Tibial nerve (tissue), 4 donors: Measurements from ENCODE around the gene PRXL2A. TPM values are rescaled to one million over a fixed set of nuclear protein-coding genes. Genes with fewer than 3 reads are reported as not detected.
A peak's percentile ranks its signal among the peaks of the same experiment; 100 is the strongest.

ENCODE experiments used
- DNase-seq, 2 donors: peaks; one replicate each; pipeline ENCODE4 v3.0.0-alpha.2; 2019; ENCODE audit warnings: low spot score in 2 of 2
- H3K27ac ChIP-seq, 4 donors: fragments of 200-600 bp; sonication (generic) in 3 of 4; one replicate each; pipeline ENCODE4 v1.5.1; 2017 to 2019; ENCODE audit warnings: mild to moderate bottlenecking in 1 of 4
- H3K27me3 ChIP-seq, 2 donors: fragments of 200-600 bp; sonication (generic) in 1 of 2; one replicate each; pipeline versions ENCODE4 v1.5.1 to v1.6.0; 2017 to 2019
- H3K36me3 ChIP-seq, 3 donors: fragments of 200-600 bp; sonication (generic); one replicate each; pipeline ENCODE4 v1.5.1; 2018 to 2019
- H3K4me1 ChIP-seq, 4 donors: fragments of 200-600 bp; sonication (generic) in 3 of 4; one replicate each; pipeline ENCODE4 v1.5.1; 2017 to 2019
- H3K4me3 ChIP-seq, 4 donors: fragments of 200-600 bp; sonication (generic) in 3 of 4; one replicate each; pipeline ENCODE4 v1.5.1; 2017 to 2019; ENCODE audit warnings: mild to moderate bottlenecking in 1 of 4, moderate library complexity in 1 of 4
- H3K9me3 ChIP-seq, 4 donors: fragments of 200-600 bp; sonication (generic) in 3 of 4; one replicate each; pipeline ENCODE4 v1.5.1; 2017 to 2019
- EP300 ChIP-seq, 2 donors: sonication (generic); formaldehyde crosslinking; IDR thresholded peaks; one replicate each; pipeline ENCODE4 v1.6.1; 2017; ENCODE audit warnings: antibody characterized with exemption in 2 of 2, mild to moderate bottlenecking in 1 of 2
- POLR2A ChIP-seq, 2 donors: fragments of 450-650 bp; IDR thresholded peaks; one replicate each; pipeline ENCODE4 v1.6.1; 2017; ENCODE audit warnings: antibody characterized with exemption in 2 of 2, mild to moderate bottlenecking in 2 of 2, moderate library complexity in 2 of 2
- WGBS, 2 donors: methylation state at CpG; one replicate each; pipeline ENCODE4 v1.1.5; 2018; 5-methylcytosine and 5-hydroxymethylcytosine counted together
- total RNA-seq, 4 donors: library from RNA; depleted of rRNA; stranded (reverse); fragments of >200 nt; gene quantifications; one replicate each; pipeline ENCODE4 v1.1.0, GENCODE V29; 2016
- TF ChIP-seq, protein P1 (sequence below), 5 experiments: fragments of 200-600 bp in 3 of 5; fragments of 450-650 bp in 2 of 5; sonication (generic) in 3 of 5; IDR thresholded peaks; one replicate each; pipeline ENCODE4 v1.5.1; 2016 to 2019; ENCODE audit warnings: antibody characterized with exemption in 5 of 5, mild to moderate bottlenecking in 3 of 5, moderate library complexity in 2 of 5

The PRXL2A gene
- total RNA-seq, 4 donors from 2014 or later: 94.5 to 176 (median 128) TPM

DNA sequence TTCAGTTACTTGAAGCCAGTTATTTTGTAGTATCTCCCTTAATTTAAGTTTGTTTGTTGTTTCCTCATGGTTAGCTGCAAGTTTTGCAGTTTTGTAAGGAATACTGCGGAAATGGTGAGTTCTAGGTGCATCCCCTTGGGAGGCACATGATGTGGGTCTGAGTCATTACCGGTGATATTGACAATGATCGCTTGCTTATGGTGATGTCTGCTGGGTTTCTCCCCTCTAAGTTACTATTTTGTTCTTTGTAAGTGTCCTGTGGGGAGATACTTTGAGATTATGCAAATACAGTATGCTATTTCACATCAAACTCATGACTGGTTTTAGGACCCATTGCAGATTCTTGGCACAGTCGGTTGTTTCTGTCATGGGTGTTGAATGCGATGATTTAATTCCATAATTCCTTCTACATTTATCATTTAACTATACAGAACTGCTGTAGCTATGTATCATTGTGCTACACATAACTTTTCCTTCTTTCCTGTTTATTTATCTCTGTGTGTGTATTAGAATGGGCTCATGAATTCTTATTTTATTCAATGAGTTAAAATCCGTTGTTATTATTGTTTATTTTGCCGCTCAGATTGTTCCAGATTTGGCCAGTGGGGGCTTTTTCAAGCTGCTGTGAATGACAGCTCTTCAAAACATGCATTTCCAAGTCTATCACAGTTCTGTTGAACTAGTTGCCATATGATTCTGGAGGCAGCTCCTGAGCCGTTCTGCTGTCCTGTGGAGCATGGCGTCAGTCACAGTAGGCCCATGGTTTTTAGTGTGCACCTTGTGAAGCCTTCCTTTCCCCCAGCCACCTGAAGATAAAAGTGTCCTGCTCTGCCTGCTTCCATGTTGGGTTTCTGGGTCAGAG is 64.1 kb downstream of the PRXL2A start:
- H3K4me1 ChIP-seq: peaks cover 0 to 100% (median 82%) of the 10 kb centered on the region in 4 donors
- DNase-seq: no peak
- TF ChIP-seq, protein P1, sequence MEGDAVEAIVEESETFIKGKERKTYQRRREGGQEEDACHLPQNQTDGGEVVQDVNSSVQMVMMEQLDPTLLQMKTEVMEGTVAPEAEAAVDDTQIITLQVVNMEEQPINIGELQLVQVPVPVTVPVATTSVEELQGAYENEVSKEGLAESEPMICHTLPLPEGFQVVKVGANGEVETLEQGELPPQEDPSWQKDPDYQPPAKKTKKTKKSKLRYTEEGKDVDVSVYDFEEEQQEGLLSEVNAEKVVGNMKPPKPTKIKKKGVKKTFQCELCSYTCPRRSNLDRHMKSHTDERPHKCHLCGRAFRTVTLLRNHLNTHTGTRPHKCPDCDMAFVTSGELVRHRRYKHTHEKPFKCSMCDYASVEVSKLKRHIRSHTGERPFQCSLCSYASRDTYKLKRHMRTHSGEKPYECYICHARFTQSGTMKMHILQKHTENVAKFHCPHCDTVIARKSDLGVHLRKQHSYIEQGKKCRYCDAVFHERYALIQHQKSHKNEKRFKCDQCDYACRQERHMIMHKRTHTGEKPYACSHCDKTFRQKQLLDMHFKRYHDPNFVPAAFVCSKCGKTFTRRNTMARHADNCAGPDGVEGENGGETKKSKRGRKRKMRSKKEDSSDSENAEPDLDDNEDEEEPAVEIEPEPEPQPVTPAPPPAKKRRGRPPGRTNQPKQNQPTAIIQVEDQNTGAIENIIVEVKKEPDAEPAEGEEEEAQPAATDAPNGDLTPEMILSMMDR (IDR thresholded peaks at IDR 0.05): no peak
- peak in 1 of 2 donors; percentile 36 for TF ChIP-seq EP300 (IDR thresholded peaks at IDR 0.05)
- no peak for TF ChIP-seq POLR2A (IDR thresholded peaks at IDR 0.05)
- no peaks in the 10 kb centered on the region for H3K27me3 ChIP-seq
- peaks cover 0 to 24% (median 3%) of the 10 kb centered on the region in 3 donors for H3K36me3 ChIP-seq
- no peak overlapping the region for H3K4me3 ChIP-seq
- WGBS, 2 donors: 41 to 45% methylated on average over 9 of the region's 9 CpGs
- H3K27ac ChIP-seq: peak overlapping the region; percentile 18 to 99 (median 70)
- H3K9me3 ChIP-seq: peaks cover 0 to 2% (median 0%) of the 10 kb centered on the region in 4 donors

DNA sequence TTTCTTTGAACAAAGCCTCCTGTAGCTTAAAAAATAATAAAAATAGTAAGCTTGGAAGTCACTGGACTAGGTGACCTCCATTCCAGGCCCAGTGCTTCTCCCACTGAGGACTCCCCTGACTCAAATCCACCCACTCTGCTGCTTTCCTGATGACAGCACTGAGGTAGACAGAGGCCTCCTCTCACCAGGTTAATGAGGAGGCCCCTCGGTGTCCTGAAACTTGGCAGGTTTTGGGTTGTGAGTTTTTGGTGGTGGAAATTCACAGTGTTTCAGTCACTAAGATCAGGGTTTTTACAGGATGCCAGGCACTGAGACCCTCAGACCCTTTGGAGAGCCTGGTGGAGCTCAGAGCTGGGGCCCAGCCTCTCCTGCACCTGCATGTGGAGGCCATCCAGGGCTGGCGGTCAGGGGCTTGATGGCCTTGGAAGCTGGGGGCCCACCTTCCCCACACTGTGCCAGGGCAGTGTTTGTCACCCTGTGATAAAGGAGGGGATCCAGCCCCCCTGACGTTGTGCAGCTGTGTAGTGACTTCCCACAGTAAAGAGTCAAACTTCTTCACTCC is 64.8 kb downstream of the PRXL2A start:
- H3K27me3 ChIP-seq: no peaks in the 10 kb centered on the region
- H3K36me3 ChIP-seq: peaks cover 0 to 31% (median 3%) of the 10 kb centered on the region in 3 donors
- peaks cover 0 to 9% (median 1%) of the 10 kb centered on the region in 4 donors for H3K9me3 ChIP-seq
- 63 to 64% methylated on average over 3 of the region's 3 CpGs for WGBS, 2 donors
- TF ChIP-seq EP300 (IDR thresholded peaks at IDR 0.05) (no peak), POLR2A (IDR thresholded peaks at IDR 0.05) (no peak)
- TF ChIP-seq, protein P1 (IDR thresholded peaks at IDR 0.05): no peak
- peak overlapping the region; percentile 18 to 99 (median 70) for H3K27ac ChIP-seq
- H3K4me3 ChIP-seq: no peak overlapping the region
- H3K4me1 ChIP-seq: peaks cover 0 to 96% (median 79%) of the 10 kb centered on the region in 4 donors
- DNase-seq: no peak

GRCh38 chr10:80473692-80474596 is 65.6 kb downstream of the PRXL2A start:
- no peaks in the 10 kb centered on the region for H3K27me3 ChIP-seq
- TF ChIP-seq, protein P1 (IDR thresholded peaks at IDR 0.05): no peak
- TF ChIP-seq EP300 (IDR thresholded peaks at IDR 0.05) (no peak), POLR2A (IDR thresholded peaks at IDR 0.05) (no peak)
- H3K36me3 ChIP-seq: peaks cover 0 to 36% (median 3%) of the 10 kb centered on the region in 3 donors
- H3K27ac ChIP-seq: peak overlapping the region; percentile 24 to 99 (median 62)
- no peak for DNase-seq
- H3K4me1 ChIP-seq: peaks cover 0 to 89% (median 71%) of the 10 kb centered on the region in 4 donors
- peaks cover 0 to 14% (median 3%) of the 10 kb centered on the region in 4 donors for H3K9me3 ChIP-seq
- WGBS, 2 donors: 71 to 74% methylated on average over 8 of the region's 8 CpGs
- H3K4me3 ChIP-seq: no peak overlapping the region

GRCh38 chr10:80474597-80474910 is 66.2 kb downstream of the PRXL2A start:
- TF ChIP-seq POLR2A (IDR thresholded peaks at IDR 0.05) (no peak), EP300 (IDR thresholded peaks at IDR 0.05) (no peak)
- TF ChIP-seq, protein P1 (IDR thresholded peaks at IDR 0.05): no peak
- peak overlapping the region; percentile 24 to 99 (median 62) for H3K27ac ChIP-seq
- peaks cover 0 to 34% (median 3%) of the 10 kb centered on the region in 3 donors for H3K36me3 ChIP-seq
- peaks cover 0 to 82% (median 65%) of the 10 kb centered on the region in 4 donors for H3K4me1 ChIP-seq
- H3K27me3 ChIP-seq: no peaks in the 10 kb centered on the region
- 55 to 57% methylated on average over 2 of the region's 2 CpGs for WGBS, 2 donors
- H3K4me3 ChIP-seq: no peak overlapping the region
- DNase-seq: no peak
- H3K9me3 ChIP-seq: peaks cover 0 to 14% (median 3%) of the 10 kb centered on the region in 4 donors
